Transverse colon (tissue), 4 donors: ENCODE measurements around the gene FCER2. TPM values are rescaled to one million over a fixed set of nuclear protein-coding genes. Genes with fewer than 3 reads are reported as not detected.

Source experiments
- DNase-seq: peaks from one replicate; pipeline ENCODE4 v3.0.0-alpha.2; 2019
- H3K27ac ChIP-seq, 4 donors: fragments of 200-600 bp; sonication (generic); 2 replicates each; pipeline ENCODE4 v1.5.1; 2016 to 2018; ENCODE audit warnings: inconsistent platforms in 4 of 4
- H3K27me3 ChIP-seq: fragments of 200-600 bp; sonication (generic); 2 replicates; pipeline ENCODE4 v1.5.1; 2017; ENCODE audit warnings: inconsistent platforms
- H3K36me3 ChIP-seq, 4 donors: fragments of 200-600 bp; sonication (generic); 2 replicates each; pipeline ENCODE4 v1.5.1; 2017 to 2019; ENCODE audit warnings: inconsistent platforms in 4 of 4
- H3K4me1 ChIP-seq, 4 donors: fragments of 200-600 bp; sonication (generic); 2 replicates each; pipeline ENCODE4 v1.5.1; 2017 to 2020; ENCODE audit warnings: inconsistent platforms in 4 of 4
- H3K4me3 ChIP-seq, 4 donors: fragments of 200-600 bp; sonication (generic); 1 replicate in 1 of 4; 2 replicates in 3 of 4; pipeline versions ENCODE4 v1.5.1 to v1.6.1; 2017 to 2019; ENCODE audit warnings: inconsistent platforms in 4 of 4
- H3K9me3 ChIP-seq, 2 donors: fragments of 200-600 bp; sonication (generic); 2 replicates each; pipeline ENCODE4 v1.5.1; 2017 to 2019; ENCODE audit warnings: inconsistent platforms in 2 of 2
- EP300 ChIP-seq: sonication (generic); formaldehyde crosslinking; IDR thresholded peaks from one replicate; pipeline ENCODE4 v1.6.1; 2017; ENCODE audit warnings: antibody characterized with exemption, low read depth
- POLR2A ChIP-seq: fragments of 450-650 bp; IDR thresholded peaks from one replicate; pipeline ENCODE4 v1.6.1; 2016; ENCODE audit warnings: antibody characterized with exemption, mild to moderate bottlenecking, moderate library complexity
- POLR2AphosphoS5 ChIP-seq, 3 donors: sonication (generic); formaldehyde crosslinking; IDR thresholded peaks; one replicate each; pipeline ENCODE4 v1.6.1; 2016; ENCODE audit warnings: antibody characterized with exemption in 3 of 3
- WGBS, 2 donors: methylation state at CpG; one replicate each; pipeline ENCODE4 v1.1.5; 2018; ENCODE audit warnings: low coverage in 1 of 2; 5-methylcytosine and 5-hydroxymethylcytosine counted together
- in situ Hi-C, 4 donors: fragments of 200-750 bp; cut with MboI; loops; one replicate each; pipeline versions ENCODE4 v1.15.0 to v1.15.1; 2017; ENCODE audit warnings: low sequenced_read_pairs in 3 of 4, low pct_ligation_motif_present in 1 of 4, low pct_unique_long_range_greater_than_20kb in 1 of 4
- intact Hi-C: fragments of 100-400 bp; cut with DNase I; formaldehyde crosslinking; loops from one replicate; pipeline ENCODE4 v1.15.1; 2023; ENCODE audit warnings: low total_unique reads
- total RNA-seq, 4 donors: library from RNA; depleted of rRNA; stranded (reverse); fragments of >200 nt; gene quantifications; one replicate each; pipeline ENCODE4 v1.1.0, GENCODE V29; 2016
- TF ChIP-seq, protein P1 (sequence below), 5 experiments: fragments of 200-600 bp in 3 of 5; fragments of 450-650 bp in 2 of 5; sonication (generic) in 3 of 5; IDR thresholded peaks; 1 replicate in 2 of 5; 2 replicates in 3 of 5; pipeline ENCODE4 v1.5.1; 2016 to 2017; ENCODE audit warnings: antibody characterized with exemption in 5 of 5, inconsistent platforms in 3 of 5, mild to moderate bottlenecking in 2 of 5, moderate library complexity in 1 of 5

FCER2 gene
- total RNA-seq, 4 donors from 2014 or later = 0.27 to 10.1 (median 4.3) TPM; not detected in 1

DNA sequence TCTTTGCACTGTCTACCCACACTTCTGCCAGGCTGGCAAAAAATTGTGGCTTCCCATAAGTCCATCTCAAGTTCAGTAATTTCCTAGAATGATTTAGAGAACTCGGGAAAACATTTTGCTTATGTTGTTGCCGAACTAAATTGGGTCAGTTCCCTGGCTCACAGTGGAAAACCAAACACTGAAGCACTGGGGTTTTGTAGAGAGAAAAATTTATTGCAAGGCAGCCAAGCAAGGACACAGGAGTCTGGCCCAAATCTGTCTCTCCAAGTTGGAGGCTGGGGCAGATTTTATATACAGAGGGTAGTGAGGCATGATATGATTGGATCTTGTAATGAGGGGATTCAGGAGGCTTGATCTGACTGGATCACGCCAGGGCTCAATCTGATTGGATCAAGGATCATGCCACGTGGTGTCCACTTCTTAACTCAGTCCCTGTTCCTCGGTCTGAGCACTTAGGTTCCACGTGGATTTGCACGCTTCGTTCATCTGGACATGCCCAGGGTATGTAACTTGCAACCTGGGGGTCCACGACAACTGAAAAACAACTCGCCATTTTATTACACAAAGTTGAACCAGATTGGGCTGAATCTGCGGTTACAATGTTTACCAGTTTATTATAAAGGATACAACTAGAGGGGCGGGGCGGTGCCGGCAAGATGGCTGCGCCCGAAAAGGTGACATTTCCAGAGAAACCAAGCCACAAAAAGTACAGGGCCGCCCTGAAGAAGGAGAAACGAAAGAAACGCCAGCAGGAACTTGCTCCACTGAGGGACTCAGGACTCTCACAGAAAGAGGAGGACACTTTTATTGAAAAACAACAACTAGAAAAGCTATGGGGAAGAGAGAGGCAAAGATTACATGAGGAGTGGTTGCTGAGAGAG is 38.1 kb upstream of the FCER2 start:
- H3K4me3 ChIP-seq = no peak overlapping the region
- WGBS, 2 donors = 62 to 71% methylated on average over 4 to 19 of the region's 19 CpGs
- no peaks in the 10 kb centered on the region for H3K36me3 ChIP-seq
- DNase-seq = no peak
- no peaks in the 10 kb centered on the region for H3K9me3 ChIP-seq
- no peaks in the 10 kb centered on the region for H3K27me3 ChIP-seq
- TF ChIP-seq, protein P1, sequence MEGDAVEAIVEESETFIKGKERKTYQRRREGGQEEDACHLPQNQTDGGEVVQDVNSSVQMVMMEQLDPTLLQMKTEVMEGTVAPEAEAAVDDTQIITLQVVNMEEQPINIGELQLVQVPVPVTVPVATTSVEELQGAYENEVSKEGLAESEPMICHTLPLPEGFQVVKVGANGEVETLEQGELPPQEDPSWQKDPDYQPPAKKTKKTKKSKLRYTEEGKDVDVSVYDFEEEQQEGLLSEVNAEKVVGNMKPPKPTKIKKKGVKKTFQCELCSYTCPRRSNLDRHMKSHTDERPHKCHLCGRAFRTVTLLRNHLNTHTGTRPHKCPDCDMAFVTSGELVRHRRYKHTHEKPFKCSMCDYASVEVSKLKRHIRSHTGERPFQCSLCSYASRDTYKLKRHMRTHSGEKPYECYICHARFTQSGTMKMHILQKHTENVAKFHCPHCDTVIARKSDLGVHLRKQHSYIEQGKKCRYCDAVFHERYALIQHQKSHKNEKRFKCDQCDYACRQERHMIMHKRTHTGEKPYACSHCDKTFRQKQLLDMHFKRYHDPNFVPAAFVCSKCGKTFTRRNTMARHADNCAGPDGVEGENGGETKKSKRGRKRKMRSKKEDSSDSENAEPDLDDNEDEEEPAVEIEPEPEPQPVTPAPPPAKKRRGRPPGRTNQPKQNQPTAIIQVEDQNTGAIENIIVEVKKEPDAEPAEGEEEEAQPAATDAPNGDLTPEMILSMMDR (IDR thresholded peaks at IDR 0.05) = no peak
- no peak for TF ChIP-seq EP300
- TF ChIP-seq POLR2A = no peak
- H3K27ac ChIP-seq = peak overlapping the region in 3 of 4 donors; percentile 20 to 48 (median 25)
- no peaks in the 10 kb centered on the region for H3K4me1 ChIP-seq
- in situ Hi-C loops (no loop called here), intact Hi-C loops (no loop called here)

DNA sequence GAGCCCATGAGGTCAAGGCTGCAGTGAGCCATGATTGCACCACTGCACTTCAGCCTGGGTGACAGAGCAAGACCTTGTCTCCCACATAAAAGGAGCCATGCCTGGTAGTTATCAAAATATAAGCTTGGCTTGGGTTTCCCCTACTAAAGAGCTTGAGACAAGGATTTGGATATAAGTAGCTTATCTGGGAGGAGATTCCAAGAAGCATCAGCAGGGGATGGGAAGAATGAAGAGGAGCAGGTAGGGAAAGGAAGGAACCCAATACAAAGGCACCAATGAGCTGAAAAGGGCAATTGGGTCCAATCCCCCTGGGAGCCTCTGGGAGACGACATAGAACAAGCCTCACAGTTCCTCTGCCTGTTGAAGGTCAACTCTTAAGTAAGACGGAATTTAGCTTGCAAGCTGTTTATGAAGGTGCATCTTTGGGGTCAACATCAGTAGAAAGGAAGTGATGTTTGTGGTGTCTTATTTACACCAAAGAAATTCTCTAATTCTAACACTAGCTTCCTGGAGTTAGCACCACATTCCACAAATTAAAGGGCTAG is 37.4 kb upstream of the FCER2 start:
- Histone ChIP-seq H3K27ac (peak overlapping the region in 1 of 4 donors; percentile 48), H3K36me3 (no peaks in the 10 kb centered on the region), H3K9me3 (no peaks in the 10 kb centered on the region), H3K4me3 (no peak overlapping the region), H3K27me3 (no peaks in the 10 kb centered on the region), H3K4me1 (no peaks in the 10 kb centered on the region)
- in situ Hi-C loops (no loop called here), intact Hi-C loops (no loop called here)
- WGBS, 2 donors = 17 to 34% methylated on average over 2 of the region's 2 CpGs
- no peak for DNase-seq
- TF ChIP-seq, protein P1 (IDR thresholded peaks at IDR 0.05) = no peak
- TF ChIP-seq POLR2A (no peak), EP300 (no peak), POLR2AphosphoS5 (IDR thresholded peaks at IDR 0.05) (no peak)

- no peak for DNase-seq
- no peak overlapping the region for H3K27ac ChIP-seq
- TF ChIP-seq, protein P1 (IDR thresholded peaks at IDR 0.05) = no peak
- TF ChIP-seq POLR2A (no peak), EP300 (no peak), POLR2AphosphoS5 (IDR thresholded peaks at IDR 0.05) (no peak)
- no peaks in the 10 kb centered on the region for H3K4me1 ChIP-seq
- in situ Hi-C loops = no loop called here
- intact Hi-C loops = no loop called here
- H3K36me3 ChIP-seq = no peaks in the 10 kb centered on the region
- no peak overlapping the region for H3K4me3 ChIP-seq
- 67 to 79% methylated on average over 7 of the region's 7 CpGs for whole genome bisulfite sequencing, 2 donors
- H3K27me3 ChIP-seq = no peaks in the 10 kb centered on the region
- H3K9me3 ChIP-seq = no peaks in the 10 kb centered on the region
Measured at GRCh38 chr19:7738023-7738422, 36.1 kb upstream of the FCER2 start.

DNA sequence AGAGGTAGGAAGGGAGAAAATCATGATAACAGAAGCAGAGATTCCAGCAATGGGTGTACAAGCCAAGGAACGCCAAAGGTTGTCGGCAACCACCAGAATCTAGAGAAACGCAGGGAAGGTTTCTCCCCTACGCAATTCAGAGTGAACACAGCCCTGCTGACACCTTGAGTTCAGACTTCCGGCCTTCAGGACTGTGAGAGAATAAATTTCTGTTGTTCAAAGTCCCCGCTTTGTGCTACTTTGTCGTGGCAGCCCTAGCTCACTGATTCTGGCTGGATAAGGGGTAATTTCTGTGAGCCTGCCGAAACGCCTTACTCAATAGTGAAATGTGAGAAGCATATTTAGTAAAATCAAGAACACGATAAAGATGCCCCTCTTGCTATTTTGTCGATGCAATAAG is 35.3 kb upstream of the FCER2 start:
- Histone ChIP-seq H3K27me3 (peaks cover 4% of the 10 kb centered on the region), H3K4me1 (no peaks in the 10 kb centered on the region), H3K4me3 (no peak overlapping the region), H3K9me3 (no peaks in the 10 kb centered on the region), H3K36me3 (no peaks in the 10 kb centered on the region), H3K27ac (no peak overlapping the region)
- TF ChIP-seq POLR2A (no peak), POLR2AphosphoS5 (IDR thresholded peaks at IDR 0.05) (no peak), EP300 (no peak)
- TF ChIP-seq, protein P1 (IDR thresholded peaks at IDR 0.05) = no peak
- intact Hi-C loops = no loop called here
- in situ Hi-C loops = no loop called here
- 78 to 82% methylated on average over 4 to 11 of the region's 11 CpGs for WGBS, 2 donors
- DNase-seq = no peak
